HG03520 (cell line): ENCODE measurements around the gene SLC35C1.

Experiments used
- ATAC-seq: cut with Tn5 transposase; IDR thresholded peaks from one replicate; pipeline ENCODE4 v1.9.1; 2021; ENCODE audit warnings: mild to moderate bottlenecking, moderate library complexity; ENCODE audit not compliant: unreplicated experiment

SLC35C1 gene

GRCh38 chr11:45804761-45805304 is at the start of gene SLC35C1:
Gene SLC35C1 (plus strand): TSS chr11:45805149. CDS start chr11:45805802, 653 bp downstream.
- peak; percentile 94 for ATAC-seq

- ATAC-seq: no peak
These were observed 49.6 kb upstream of the SLC35C1 start for GRCh38 chr11:45755281-45755859.

GRCh38 chr11:45756384-45757010 is 48.5 kb upstream of the SLC35C1 start:
- no peak for ATAC-seq

- no peak for ATAC-seq
These were observed 47.3 kb upstream of the SLC35C1 start for GRCh38 chr11:45757672-45758071.

GRCh38 chr11:45761659-45762058 is 43.3 kb upstream of the SLC35C1 start:
- no peak for ATAC-seq

GRCh38 chr11:45765107-45765668 is 39.8 kb upstream of the SLC35C1 start:
- ATAC-seq: no peak

GRCh38 chr11:45765836-45766235 is 39.1 kb upstream of the SLC35C1 start:
- ATAC-seq: no peak

- ATAC-seq: no peak
These were observed 38.5 kb upstream of the SLC35C1 start for GRCh38 chr11:45766469-45766868.

GRCh38 chr11:45768486-45768885 is 36.5 kb upstream of the SLC35C1 start:
- no peak for ATAC-seq

- ATAC-seq: no peak
These were observed 35.0 kb upstream of the SLC35C1 start for GRCh38 chr11:45769960-45770359.

GRCh38 chr11:45771193-45771565 is 33.8 kb upstream of the SLC35C1 start:
- peak; percentile 32 for ATAC-seq

GRCh38 chr11:45771566-45772448 is 33.1 kb upstream of the SLC35C1 start:
- peak; percentile 79 for ATAC-seq

- no peak for ATAC-seq
These were observed 32.5 kb upstream of the SLC35C1 start for GRCh38 chr11:45772449-45772774.

- no peak for ATAC-seq
These were observed 31.8 kb upstream of the SLC35C1 start for GRCh38 chr11:45772986-45773785.

- no peak for ATAC-seq
These were observed 30.9 kb upstream of the SLC35C1 start for GRCh38 chr11:45773786-45774655.

GRCh38 chr11:45774786-45775185 is 30.2 kb upstream of the SLC35C1 start:
- no peak for ATAC-seq

- no peak for ATAC-seq
These were observed 27.6 kb upstream of the SLC35C1 start for GRCh38 chr11:45777127-45777969.

- ATAC-seq: no peak
These were observed 26.6 kb upstream of the SLC35C1 start for GRCh38 chr11:45778341-45778740.

GRCh38 chr11:45779602-45780001 is 25.3 kb upstream of the SLC35C1 start:
- no peak for ATAC-seq
